Skeletal muscle cell (primary cell): ENCODE results near the gene POLA2.
A peak's percentile ranks its signal among the peaks of the same experiment; 100 is the strongest.

Experiments used
- DNase-seq: peaks from one replicate; pipeline ENCODE4 v3.0.0-alpha.2; 2010; ENCODE audit warnings: low read depth
- H3K4me3 ChIP-seq: 2 replicates; pipeline ENCODE4 v1.5.1; 2011; ENCODE audit warnings: low read depth, mild to moderate bottlenecking, control low read depth, low read length, moderate library complexity

The POLA2 gene

DNA sequence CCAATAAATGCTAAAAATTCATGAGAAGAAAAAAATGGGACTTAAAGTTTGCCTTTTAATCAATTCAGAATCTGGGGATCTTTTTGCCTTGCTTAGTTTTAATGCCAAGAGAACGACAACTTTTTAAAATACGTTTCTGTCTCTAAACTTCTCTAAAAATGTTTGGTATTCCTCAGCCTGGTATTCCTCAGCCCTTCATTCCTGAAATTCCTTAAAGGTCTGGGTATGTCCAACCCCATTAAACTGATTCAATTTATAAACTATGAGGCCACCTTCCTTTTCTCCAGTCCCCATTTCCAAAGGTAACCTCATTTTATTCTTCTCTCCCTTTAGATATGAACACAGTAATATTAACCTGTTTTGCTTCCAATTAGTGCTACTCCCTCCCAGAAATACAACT, 16.6 kb downstream of the POLA2 start:
- H3K4me3 ChIP-seq: no peak overlapping the region
- no peak for DNase-seq

DNA sequence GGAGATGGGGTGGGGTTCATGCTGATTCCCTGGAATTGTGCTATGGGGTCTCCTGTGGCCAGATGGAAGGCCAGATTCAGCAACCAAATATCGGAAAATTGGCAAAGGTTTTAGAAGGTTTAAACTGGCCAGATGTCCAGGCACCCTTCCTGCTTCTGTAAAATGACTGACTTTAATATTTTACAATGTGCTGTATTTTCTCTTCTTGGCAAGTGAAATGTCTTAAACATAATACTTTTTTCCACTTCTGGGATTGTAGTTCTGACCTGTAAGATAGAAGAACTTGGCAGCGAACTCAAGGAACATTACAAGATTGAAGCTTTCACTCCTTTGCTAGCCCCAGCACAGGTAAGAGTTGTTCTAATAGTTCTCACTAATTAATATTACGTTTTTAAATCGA, 17.5 kb downstream of the POLA2 start:
- DNase-seq: no peak
- H3K4me3 ChIP-seq: no peak overlapping the region

- DNase-seq: peak; percentile 96
Measured at GRCh38 chr11:65279741-65280440, 18.1 kb downstream of the POLA2 start.

GRCh38 chr11:65280646-65281045, 18.9 kb downstream of the POLA2 start:
- DNase-seq: no peak

More at GRCh38 chr11:65279741-65280440, 18.1 kb downstream of the POLA2 start:
- no peak overlapping the region for H3K4me3 ChIP-seq

GRCh38 chr11:65286686-65287085, 24.9 kb downstream of the POLA2 start:
- H3K4me3 ChIP-seq: no peak overlapping the region
- DNase-seq: no peak

More at GRCh38 chr11:65280646-65281045, 18.9 kb downstream of the POLA2 start:
- H3K4me3 ChIP-seq: no peak overlapping the region

GRCh38 chr11:65287601-65288000, 25.8 kb downstream of the POLA2 start:
- no peak for DNase-seq
- no peak overlapping the region for H3K4me3 ChIP-seq

- H3K4me3 ChIP-seq: no peak overlapping the region
- no peak for DNase-seq
Measured at GRCh38 chr11:65288706-65289536, 27.2 kb downstream of the POLA2 start.

DNA sequence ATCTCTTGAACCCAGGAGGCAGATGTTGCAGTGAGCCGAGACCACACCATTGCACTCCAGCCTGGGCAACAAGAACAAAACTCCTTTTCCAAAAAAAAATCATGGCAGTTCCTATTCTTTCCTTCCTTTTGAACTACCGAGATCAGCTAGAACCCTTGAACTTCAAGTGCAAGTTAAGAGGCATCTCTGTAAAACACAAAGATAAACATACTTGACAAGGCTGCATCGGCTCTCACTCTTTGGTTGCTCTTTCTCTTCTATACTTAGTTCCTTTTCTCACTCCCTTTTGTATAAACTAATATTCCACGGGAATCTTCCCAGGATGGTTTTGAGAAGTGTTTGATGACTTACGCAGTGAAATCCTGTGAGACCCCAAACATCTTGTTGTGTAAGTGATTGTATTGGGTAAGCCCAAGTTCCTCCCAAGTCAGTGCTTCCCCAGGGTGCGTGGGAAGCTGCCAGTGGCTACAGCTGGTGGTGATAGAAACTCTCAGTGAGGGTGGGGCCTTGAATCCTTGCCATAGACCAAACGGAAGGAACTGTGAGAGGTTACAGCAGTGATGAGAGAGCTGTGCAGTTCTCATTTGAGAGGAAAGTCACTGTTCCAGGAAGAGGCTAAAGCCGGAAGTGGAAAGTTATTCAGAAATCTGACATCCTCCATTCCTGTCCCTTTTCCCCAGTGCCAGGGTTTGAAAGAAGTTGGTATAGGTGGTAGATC, 28.8 kb downstream of the POLA2 start:
- H3K4me3 ChIP-seq: no peak overlapping the region
- peak; percentile 100 for DNase-seq

DNA sequence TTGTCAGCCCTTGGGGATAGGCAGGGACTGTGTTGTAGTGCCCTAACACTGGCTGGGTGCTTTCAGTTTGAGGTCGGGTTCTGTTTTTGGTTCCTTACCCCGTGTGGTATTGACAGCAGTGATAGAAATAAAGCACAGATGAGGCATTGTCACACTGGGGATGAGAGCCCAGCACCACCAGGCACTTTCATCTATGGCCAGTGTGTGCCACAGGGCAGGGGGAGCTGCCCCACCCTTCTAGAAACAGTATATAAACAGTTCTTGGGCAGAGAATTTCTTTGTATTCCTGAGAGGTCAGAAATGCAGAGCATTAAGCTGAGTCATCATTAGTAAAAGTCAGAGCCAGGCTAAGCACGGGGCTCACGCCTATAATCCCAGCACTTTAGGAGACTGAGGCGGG, 29.9 kb downstream of the POLA2 start:
- no peak for DNase-seq
- H3K4me3 ChIP-seq: peak overlapping the region; percentile 21

DNA sequence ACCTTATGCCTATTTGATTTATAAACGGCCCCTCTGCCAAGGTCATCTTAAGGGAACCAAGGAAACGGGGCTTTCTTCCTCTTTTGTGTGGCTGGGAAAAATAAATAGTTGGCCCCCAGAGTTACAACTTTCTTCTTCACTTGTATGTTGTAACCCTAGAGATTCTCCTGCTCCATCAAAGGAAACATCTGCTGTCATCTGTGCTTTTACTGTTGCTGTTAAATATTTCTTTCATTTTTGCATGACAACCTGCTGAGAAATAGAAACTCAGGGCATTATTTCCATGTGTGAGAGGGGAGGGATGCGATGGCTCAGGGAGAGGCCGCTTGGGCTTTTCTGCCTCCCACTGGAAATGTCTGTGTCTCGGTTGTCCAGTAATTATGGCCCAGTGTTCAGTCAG, 31.1 kb downstream of the POLA2 start:
- no peak overlapping the region for H3K4me3 ChIP-seq
- DNase-seq: no peak

DNA sequence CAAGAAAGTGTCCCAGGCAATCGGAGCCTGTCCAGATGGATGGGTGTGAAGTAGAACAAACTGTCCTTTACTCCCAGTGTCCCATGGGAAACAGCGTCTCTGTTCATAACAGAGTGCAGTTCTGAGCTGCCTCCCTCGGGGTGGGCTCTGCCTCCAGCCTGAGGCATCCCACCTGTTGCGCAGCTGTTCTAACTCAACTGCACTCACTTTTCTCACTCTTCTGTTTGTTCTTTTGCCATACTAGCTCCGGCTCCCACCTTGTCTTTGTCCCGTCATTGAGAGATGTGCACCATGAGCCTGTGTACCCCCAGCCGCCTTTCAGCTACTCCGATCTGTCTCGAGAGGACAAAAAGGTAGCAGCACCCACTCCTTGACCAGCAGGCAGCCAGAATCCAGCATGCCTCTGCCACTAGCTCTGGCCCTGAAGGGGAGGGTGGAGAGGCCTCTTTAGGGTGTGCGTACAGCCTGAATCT, 32.2 kb downstream of the POLA2 start:
- H3K4me3 ChIP-seq: peak overlapping the region; percentile 17
- DNase-seq: no peak

DNA sequence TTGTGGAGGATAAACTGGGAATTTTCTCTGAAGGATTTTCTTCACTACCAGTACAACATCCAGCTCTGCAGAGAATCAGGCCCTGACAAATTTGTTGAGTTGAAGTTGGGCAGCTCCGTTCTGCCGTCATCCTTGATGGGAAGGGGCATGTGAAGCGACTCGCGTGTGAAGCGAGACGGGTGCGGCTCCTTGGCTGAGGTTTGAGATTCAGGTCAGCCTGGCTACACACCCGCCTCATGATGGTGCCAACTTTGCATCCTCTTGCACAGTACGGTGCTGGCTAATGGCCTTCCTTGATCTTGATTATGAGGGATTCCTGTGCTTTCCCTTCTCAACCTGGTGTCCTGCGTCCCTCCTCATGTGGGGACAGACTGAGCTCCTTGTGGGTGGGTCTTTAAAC, 33.2 kb downstream of the POLA2 start:
- H3K4me3 ChIP-seq: no peak overlapping the region
- no peak for DNase-seq

- DNase-seq: no peak
Measured at GRCh38 chr11:65295571-65296341, 34.0 kb downstream of the POLA2 start.

GRCh38 chr11:65297026-65297672, 35.4 kb downstream of the POLA2 start:
- no peak for DNase-seq

More at GRCh38 chr11:65295571-65296341, 34.0 kb downstream of the POLA2 start:
- no peak overlapping the region for H3K4me3 ChIP-seq

GRCh38 chr11:65298131-65298535, 36.4 kb downstream of the POLA2 start:
- no peak for DNase-seq
- H3K4me3 ChIP-seq: no peak overlapping the region

More at GRCh38 chr11:65297026-65297672, 35.4 kb downstream of the POLA2 start:
- no peak overlapping the region for H3K4me3 ChIP-seq

- no peak overlapping the region for H3K4me3 ChIP-seq
- no peak for DNase-seq
Measured at GRCh38 chr11:65298655-65299179, 37.0 kb downstream of the POLA2 start.

- DNase-seq: no peak
- no peak overlapping the region for H3K4me3 ChIP-seq
Measured at GRCh38 chr11:65300621-65301275, 39.0 kb downstream of the POLA2 start.
